ENCODE results near the gene BABAM1. TPM values are rescaled to one million over a fixed set of nuclear protein-coding genes. Genes with fewer than 3 reads are reported as not detected.

Gene BABAM1
- total RNA-seq, 1 experiment from 2014 or later = 93.3 TPM

GRCh38 chr19:17263712-17264640 is 3.3 kb upstream of the BABAM1 start:
- POLR2A ChIA-PET = interaction anchor here (1.3 kb wide), 1 partner anchor 29 kb away, joined by 3 read pairs; no protein-coding TSS in a partner anchor
- intact Hi-C loops (cut with micrococcal nuclease) = no loop called here
- no peaks in the 10 kb centered on the region for H3K9me2 ChIP-seq (ENCODE audit: insufficient read depth)
- H4K20me1 ChIP-seq (ENCODE audit: insufficient read depth) = no peaks in the 10 kb centered on the region
- H3K9me3 ChIP-seq (ENCODE audit: control insufficient read depth in 1 of 2, insufficient read depth in 1 of 2, low read depth in 1 of 2, low read length in 2 of 2) = no peaks in the 10 kb centered on the region
- no peak for ATAC-seq
- H3K79me2 ChIP-seq (ENCODE audit: insufficient read depth, low read length) = peaks cover 15% of the 10 kb centered on the region
- H2AFZ ChIP-seq (ENCODE audit: low read depth, low read length, poor library complexity, severe bottlenecking) = no peak overlapping the region
- no peak overlapping the region for H3K4me2 ChIP-seq (ENCODE audit: low read length)
- no peak for DNase-seq (ENCODE audit: low read depth, low spot score)
- CTCF ChIA-PET = no interaction called here
- peaks cover 0 to 4% of the 10 kb centered on the region in 2 experiments; a peak in 1 of 4 replicates for H3K36me3 ChIP-seq (ENCODE audit: control insufficient read depth in 1 of 2, insufficient read depth in 2 of 2, low read length in 2 of 2)
- TF ChIP-seq SIN3A (IDR thresholded peaks at IDR 0.05; ENCODE audit: low read depth) (no peak), ELF1 (IDR thresholded peaks at IDR 0.05; ENCODE audit: borderline replicate concordance, low read depth) (no peak), SRF (IDR thresholded peaks at IDR 0.05; ENCODE audit: low read depth) (no peak), EZH2 (IDR thresholded peaks at IDR 0.05) (no peak), ZFX (IDR thresholded peaks at IDR 0.05) (no peak), EZH2phosphoT487 (IDR thresholded peaks at IDR 0.05; ENCODE audit: borderline replicate concordance) (no peak), RAD21 (IDR thresholded peaks at IDR 0.05; ENCODE audit: low read depth) (no peak)
- peaks cover 3 to 17% of the 10 kb centered on the region in 2 experiments; a peak in 3 of 4 replicates for H3K4me1 ChIP-seq (ENCODE audit: control insufficient read depth in 1 of 2, insufficient read depth in 2 of 2, low read length in 2 of 2)
- RAD21 ChIA-PET (ENCODE audit: low non-redundant PET in 1 of 2, low total read pairs in 2 of 2, uncharacterized antibody in 2 of 2, unreplicated experiment in 2 of 2) = no interaction called here
- H3K4me3 ChIP-seq (replicated peaks in 1 of 2; ENCODE audit: low read depth in 1 of 2, low read length in 2 of 2) = no peak overlapping the region
- H3K27me3 ChIP-seq (ENCODE audit: insufficient read depth, low read length) = no peaks in the 10 kb centered on the region
- no peak overlapping the region for H3K9ac ChIP-seq (ENCODE audit: low read length)
- BruUV-seq (replicated peaks) = no TSS peak
- H3K27ac ChIP-seq (ENCODE audit: low read depth, low read length) = no peak overlapping the region

- CTCF ChIA-PET = no interaction called here
- peaks cover 0 to 7% of the 10 kb centered on the region in 2 experiments; a peak in 1 of 4 replicates for H3K36me3 ChIP-seq (ENCODE audit: control insufficient read depth in 1 of 2, insufficient read depth in 2 of 2, low read length in 2 of 2)
- TF ChIP-seq ZBTB33 (IDR thresholded peaks at IDR 0.05; ENCODE audit: extremely low read depth, insufficient replicate concordance, low read length) (no peak), RAD21 (IDR thresholded peaks at IDR 0.05; ENCODE audit: low read depth) (no peak), CBX3 (IDR thresholded peaks at IDR 0.05; ENCODE audit: low read depth) (no peak)
- DNase-seq (ENCODE audit: low read depth, low spot score) = no peak
- intact Hi-C loops (cut with micrococcal nuclease) = no loop called here
- POLR2A ChIA-PET = interaction anchor here (1.3 kb wide), 2 partner anchors 30 to 50 kb away, joined by 3 read pairs; partner anchors contain the start of gene USE1
- H3K4me2 ChIP-seq (ENCODE audit: low read length) = no peak within 1 kb of the TSS
- H3K4me3 ChIP-seq (replicated peaks in 1 of 2; ENCODE audit: low read depth in 1 of 2, low read length in 2 of 2) = no peak within 1 kb of the TSS
- H2AFZ ChIP-seq (ENCODE audit: low read depth, low read length, poor library complexity, severe bottlenecking) = no peak within 1 kb of the TSS
- H3K27me3 ChIP-seq (ENCODE audit: insufficient read depth, low read length) = no peaks in the 10 kb centered on the region
- H3K79me2 ChIP-seq (ENCODE audit: insufficient read depth, low read length) = peaks cover 17% of the 10 kb centered on the region
- peaks cover 3 to 17% of the 10 kb centered on the region in 2 experiments; a peak in 3 of 4 replicates for H3K4me1 ChIP-seq (ENCODE audit: control insufficient read depth in 1 of 2, insufficient read depth in 2 of 2, low read length in 2 of 2)
- H3K9ac ChIP-seq (ENCODE audit: low read length) = no peak within 1 kb of the TSS
- ATAC-seq = no peak
- H3K9me2 ChIP-seq (ENCODE audit: insufficient read depth) = no peaks in the 10 kb centered on the region
- H4K20me1 ChIP-seq (ENCODE audit: insufficient read depth) = no peaks in the 10 kb centered on the region
- no TSS peak for BruUV-seq (replicated peaks)
- RAD21 ChIA-PET (ENCODE audit: low non-redundant PET in 1 of 2, low total read pairs in 2 of 2, uncharacterized antibody in 2 of 2, unreplicated experiment in 2 of 2) = no interaction called here
- no peak within 1 kb of the TSS for H3K27ac ChIP-seq (ENCODE audit: low read depth, low read length)
- H3K9me3 ChIP-seq (ENCODE audit: control insufficient read depth in 1 of 2, insufficient read depth in 1 of 2, low read depth in 1 of 2, low read length in 2 of 2) = no peaks in the 10 kb centered on the region
Observed at GRCh38 chr19:17264641-17264979, 2.6 kb upstream of the BABAM1 start, which contains the start of gene USHBP1. Gene USHBP1, minus strand, starts transcription at chr19:17264745. Its CDS starts 446 bp downstream, at chr19:17264299.
